HG03432 (cell line): ENCODE measurements around the gene CTSE.

Experiments
- ATAC-seq: cut with Tn5 transposase; IDR thresholded peaks from one replicate; pipeline ENCODE4 v1.9.1; 2021; ENCODE audit warnings: mild to moderate bottlenecking, moderate library complexity; ENCODE audit not compliant: unreplicated experiment

Gene CTSE

GRCh38 chr1:205973377-205974232 lies 50.1 kb downstream of the CTSE start:
- ATAC-seq = no peak

DNA sequence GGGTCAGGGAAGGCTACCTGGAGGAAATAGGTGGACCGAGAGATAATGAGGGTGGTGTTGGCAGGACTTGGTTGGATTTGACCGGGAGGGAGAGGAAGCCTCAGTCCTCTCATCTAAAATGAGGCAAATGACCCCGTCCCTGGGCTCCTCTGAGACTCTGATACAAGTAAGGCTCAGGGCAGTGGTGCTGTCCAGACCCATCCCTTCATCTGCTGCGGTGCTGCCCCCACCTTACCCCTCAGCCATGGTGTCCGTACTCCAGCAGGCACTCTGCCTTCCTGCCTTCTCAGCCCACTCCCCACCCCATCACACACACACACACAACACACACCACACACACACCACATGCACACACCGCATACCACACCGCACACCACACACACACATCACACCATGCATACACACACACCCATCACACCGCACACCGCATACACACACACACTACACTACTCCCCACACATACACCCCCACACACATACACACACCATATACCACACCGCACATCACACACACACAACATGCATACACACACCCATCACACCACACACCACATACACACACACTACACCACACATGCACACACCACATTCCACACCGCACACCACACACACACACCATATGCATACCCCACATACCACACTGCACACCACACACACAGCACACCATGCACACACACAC lies 51.1 kb downstream of the CTSE start:
- no peak for ATAC-seq

DNA sequence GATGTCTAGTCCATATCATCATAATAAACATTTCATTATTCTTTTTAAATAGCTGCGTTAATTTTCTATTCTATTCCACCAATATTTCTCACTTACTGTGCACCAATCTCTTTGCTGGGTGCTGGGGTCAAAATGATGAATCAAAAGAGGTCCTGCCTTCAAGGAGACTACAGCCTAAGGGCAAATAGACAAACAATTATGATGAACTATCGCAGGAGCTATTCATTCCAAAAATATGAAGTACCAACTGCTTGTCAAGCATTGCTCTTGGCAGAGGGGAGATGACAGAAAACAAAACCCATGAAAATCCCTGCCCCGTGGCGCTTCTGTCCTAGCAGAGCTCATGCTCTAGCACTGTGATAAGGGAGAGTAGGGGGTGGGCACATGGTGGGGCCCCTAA lies 51.6 kb downstream of the CTSE start:
- ATAC-seq = no peak

DNA sequence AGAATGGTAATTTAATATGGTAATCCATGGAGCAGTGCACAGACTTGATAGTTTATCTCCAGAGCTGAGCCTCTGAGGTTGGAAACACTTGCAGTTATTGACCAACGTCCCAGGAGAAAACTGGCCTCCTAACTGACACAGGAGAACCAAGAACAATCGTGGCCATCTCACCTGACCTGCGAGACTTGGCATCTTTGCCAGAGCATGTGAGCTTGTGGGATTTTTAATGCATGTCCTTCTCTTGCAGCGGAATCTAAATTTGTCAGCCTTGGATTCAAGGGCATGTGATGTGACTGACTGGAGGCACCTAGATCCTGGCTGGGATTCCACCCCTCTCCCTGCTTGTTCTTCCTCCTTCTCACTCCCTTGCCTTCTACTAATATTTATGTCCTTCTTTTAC lies 52.6 kb downstream of the CTSE start:
- ATAC-seq = no peak

- ATAC-seq = no peak
Observed at GRCh38 chr1:205970486-205970885, 53.2 kb downstream of the CTSE start.

DNA sequence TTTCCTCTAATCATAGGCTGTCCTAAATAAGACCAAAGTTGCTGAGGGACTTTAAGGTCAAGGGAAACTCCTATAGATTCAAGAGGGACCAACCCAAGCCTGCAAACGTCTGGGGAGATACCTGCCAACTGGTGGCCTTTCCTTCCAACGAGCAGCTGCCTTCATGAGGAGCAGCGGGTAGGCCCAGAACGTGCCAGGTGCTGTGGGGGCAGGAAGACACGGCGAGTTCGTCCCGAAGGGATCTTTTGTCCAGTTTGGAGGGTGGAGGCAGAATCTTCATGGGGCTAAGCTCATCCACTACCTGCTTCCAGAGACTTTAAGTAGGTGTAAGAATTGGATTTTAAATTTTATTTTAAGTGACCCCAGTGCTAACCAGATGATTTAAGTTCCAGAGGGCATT lies 54.5 kb downstream of the CTSE start:
- ATAC-seq = no peak

GRCh38 chr1:205967554-205968335 lies 56.0 kb downstream of the CTSE start:
- ATAC-seq = no peak

DNA sequence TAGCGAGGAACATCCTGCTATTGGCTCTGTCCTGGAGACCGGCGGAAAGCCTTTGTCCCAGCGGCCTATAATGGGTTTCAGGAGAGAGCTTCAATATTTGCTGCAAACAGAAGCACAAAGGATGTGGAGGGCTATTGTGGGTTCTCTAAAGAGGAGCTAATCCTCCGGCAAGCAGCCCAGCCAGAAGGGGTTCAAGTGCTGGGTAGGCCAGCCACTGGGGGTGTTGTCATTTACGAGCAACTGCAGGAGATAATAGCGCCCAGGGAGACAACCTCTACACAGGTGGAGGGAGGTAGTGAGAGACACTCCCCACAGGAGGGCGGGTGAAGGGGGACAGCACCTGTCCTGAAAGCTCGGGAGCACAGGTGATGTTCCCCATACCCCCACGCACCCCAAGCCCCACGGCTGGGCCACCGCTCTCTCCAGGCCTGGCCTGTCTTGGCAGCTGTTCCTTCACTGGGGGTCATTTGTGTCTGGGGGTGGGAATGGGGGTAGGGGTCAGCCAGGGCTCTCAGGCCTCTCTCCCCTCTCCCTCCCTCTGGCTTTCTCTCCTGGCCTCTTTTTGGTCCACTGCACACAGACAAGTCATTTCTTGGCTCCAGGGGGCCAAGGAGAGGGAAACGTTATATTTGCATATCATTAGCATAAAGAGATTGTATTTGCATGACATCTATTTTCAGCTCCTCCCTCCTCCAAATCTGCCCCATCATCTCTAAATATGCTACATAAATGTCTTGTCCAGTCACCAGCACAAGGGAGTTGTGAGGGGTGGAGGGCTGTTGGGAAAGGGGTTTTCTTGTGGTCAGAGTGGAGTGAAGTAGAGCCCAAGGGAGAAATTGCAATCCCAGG lies 58.4 kb downstream of the CTSE start:
- ATAC-seq = no peak

DNA sequence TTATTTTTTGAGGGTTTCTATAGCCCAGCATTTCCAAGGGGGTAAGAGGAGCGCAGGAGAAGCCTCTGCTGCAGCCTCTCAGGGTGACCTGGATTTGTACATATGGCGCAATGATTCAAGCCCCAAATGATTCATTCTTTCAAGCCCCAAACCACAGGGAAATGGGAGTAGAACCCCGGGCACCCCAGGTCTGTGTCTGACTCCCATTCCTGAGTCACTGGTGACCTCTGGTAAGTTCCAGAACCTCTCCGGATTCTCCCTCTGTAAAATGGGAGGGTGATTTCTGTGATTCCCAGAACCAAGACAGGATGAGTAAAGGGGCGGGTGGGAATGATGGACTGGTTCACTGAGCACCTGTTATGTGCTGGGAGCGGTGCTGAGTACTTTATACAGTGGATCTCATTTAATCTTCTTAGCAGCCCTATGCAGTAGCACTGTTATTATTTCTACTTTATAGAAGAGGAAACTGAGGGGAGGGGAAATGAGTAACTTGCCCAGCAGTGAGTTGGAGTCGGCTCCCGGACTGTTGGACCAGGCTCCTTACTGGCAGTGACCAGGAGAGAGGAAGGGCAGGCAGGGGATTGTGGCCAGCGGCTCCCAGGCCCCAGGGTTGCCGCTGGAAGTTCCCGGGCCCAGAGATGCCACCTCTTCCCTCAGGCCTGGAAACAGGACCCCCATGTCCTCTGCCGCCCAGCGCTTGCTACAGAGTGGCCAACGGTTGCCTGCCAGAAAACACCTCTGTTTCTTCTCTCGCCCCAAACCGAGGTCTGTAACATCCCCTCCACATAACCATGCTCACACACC lies 60.1 kb downstream of the CTSE start:
- ATAC-seq = no peak

DNA sequence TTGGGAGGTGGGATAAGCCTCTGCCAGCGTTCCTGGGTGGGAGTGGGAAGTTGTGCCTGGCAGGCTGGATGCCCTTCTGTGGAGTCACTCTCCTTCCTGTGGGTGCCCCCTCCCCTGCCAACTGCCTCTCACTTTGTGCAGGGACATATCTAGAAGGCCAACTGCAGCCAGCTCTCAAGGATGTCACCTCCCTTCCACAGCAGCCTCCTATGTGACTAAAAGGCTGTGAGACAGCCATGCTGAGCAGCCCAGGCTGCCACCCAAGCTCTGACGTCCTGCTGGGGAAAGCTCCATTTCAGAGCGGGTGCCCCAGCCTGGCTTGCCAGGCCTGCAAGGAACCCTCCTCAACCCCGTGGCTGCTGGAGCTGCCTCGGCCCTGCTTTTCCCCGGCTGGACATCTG lies 60.9 kb downstream of the CTSE start:
- ATAC-seq = no peak

DNA sequence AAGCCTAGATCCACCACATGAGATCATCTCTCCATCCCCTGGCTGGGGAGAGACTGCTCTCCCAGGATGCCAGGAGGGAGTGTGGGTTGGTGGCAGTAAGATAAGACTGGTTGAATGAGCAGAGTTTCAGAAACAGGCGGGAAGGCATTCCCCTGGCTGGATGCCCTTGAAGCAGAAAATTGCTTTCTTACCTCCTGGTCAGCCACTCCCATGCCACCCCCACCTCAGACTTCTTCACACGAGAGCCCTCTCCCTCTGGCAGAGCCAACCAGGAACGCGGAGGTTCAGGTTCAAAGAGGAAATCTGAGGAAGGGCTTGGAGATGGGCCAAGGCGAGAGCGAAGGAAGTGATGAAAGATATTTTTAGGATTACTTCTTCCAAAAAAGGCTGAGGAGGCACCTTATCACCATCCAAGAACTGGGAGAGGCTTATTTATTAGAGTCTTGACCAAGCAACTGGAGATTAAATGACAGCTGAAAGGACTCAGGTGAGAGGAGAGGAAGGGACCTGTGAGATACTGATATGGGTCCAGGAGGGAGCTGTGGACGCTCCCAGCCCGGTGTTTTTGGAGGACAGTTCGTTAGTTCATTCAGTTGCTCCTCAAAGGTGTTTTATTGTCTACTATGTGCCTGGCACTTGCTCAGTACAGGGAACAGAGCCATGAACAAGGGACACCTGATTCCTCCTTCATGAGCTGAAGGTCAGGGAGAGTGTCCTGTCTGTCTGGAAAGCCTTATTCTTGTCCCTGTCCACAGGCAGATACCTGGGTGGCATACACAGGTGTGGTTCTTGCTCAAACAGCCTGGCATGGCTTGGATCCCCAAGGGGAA lies 61.5 kb downstream of the CTSE start:
- no peak for ATAC-seq

GRCh38 chr1:205961405-205961804 lies 62.3 kb downstream of the CTSE start:
- ATAC-seq = peak; percentile 58

DNA sequence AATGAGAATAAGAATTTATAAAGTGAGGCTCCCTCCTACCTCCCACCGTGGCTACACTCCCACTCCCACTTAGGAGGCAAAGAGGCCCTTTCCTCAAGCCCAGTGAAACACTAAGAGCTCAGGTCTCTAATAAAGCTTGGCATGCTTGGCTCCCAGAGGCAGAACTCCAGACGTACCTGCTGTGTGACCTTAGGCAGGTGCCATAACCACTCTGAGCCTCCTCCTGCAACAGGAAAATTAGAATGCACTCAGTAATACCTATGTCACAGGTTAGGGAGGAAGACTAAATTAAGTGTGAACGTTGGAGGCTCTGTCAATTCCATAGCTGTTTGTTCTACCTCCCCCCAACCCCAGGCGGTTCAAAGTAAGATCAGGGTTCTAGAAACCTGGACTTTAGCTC lies 63.9 kb downstream of the CTSE start:
- no peak for ATAC-seq
